ENCODE data around the gene DLEU7.

DLEU7 gene

DNA sequence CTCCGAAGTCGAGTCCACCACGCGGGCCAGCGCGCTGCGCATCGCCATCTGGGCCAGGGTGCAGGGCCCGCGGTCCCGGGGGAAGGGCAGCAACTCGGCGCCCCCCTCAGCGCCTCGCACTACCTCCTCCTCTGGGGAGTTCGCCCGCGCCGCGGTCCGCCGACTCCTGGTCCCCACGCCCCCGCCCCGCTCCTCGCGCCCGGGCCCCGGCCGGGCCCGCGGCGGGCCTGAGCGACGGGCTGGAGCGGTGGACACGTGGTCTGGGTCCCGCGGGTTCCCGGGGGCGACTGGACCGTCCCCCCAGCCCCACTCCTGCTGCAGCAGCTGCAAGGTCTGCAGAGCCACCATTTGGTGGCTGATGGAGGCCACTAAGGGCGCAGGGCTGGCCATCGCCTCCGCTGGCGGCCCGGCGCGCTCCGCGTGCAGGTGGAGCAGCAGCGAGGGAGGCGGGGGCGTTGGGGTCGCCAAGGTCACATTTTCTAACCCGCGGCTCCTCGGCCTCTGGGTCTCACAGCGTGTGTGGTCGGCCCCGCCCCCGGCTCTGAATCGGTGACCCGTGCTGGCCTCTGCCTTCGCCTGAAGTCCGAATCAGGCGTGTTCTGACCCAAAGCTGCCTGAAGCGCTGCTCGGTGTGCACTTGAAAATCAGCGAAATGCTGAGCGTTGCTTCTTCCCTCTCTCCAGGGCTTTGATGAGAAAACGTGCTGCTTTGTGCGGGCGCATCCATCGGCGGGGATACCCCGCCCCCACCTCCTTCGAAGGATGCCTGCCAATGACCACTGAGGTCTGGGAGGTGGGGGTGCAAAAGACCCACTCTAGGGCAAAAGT lies at the start of gene DLEU7:
Gene DLEU7, minus strand, starts transcription at position 436 of the 827 bp plus-strand sequence. Its CDS starts 46 bp downstream, at position 390.
- ChIA-PET CTCF (no interaction called here), POLR2A (no interaction called here)
- H3K9me3 ChIP-seq (ENCODE audit: control insufficient read depth, insufficient read depth, low read depth, low read length) = no peaks in the 10 kb centered on the region
- no peaks in the 10 kb centered on the region for H3K36me3 ChIP-seq (ENCODE audit: control insufficient read depth in 2 of 2, insufficient read depth in 1 of 2, low read length in 2 of 2)
- no peaks in the 10 kb centered on the region for H3K4me1 ChIP-seq (ENCODE audit: control insufficient read depth, insufficient read depth, low read length)
- H3K27ac ChIP-seq (ENCODE audit: extremely low read depth, low read depth, low read length) = no peak within 1 kb of the TSS
- no peak for TF ChIP-seq ZNF558 (tag by site-specific recombination; IDR thresholded peaks at IDR 0.05)
- H3K4me3 ChIP-seq (ENCODE audit: low read depth, low read length) = no peak within 1 kb of the TSS

GRCh38 chr13:50892210-50892944 lies 48.9 kb upstream of the DLEU7 start:
- Histone ChIP-seq H3K4me1 (ENCODE audit: control insufficient read depth, insufficient read depth, low read length) (no peaks in the 10 kb centered on the region), H3K9me3 (ENCODE audit: control insufficient read depth, insufficient read depth, low read depth, low read length) (no peaks in the 10 kb centered on the region), H3K4me3 (ENCODE audit: low read depth, low read length) (no peak overlapping the region), H3K36me3 (ENCODE audit: control insufficient read depth in 2 of 2, insufficient read depth in 1 of 2, low read length in 2 of 2) (no peaks in the 10 kb centered on the region), H3K27ac (ENCODE audit: extremely low read depth, low read depth, low read length) (no peak overlapping the region)
- TF ChIP-seq KLF10 (tag by site-specific recombination; IDR thresholded peaks at IDR 0.05) (no peak), ZNF148 (tag by site-specific recombination; IDR thresholded peaks at IDR 0.05; ENCODE audit: borderline replicate concordance) (no peak), KLF9 (tag by site-specific recombination; IDR thresholded peaks at IDR 0.05; ENCODE audit: low read depth) (no peak), SP2 (tag by site-specific recombination; IDR thresholded peaks at IDR 0.05) (no peak), ZNF280D (tag by site-specific recombination; IDR thresholded peaks at IDR 0.05) (no peak), AEBP2 (tag by site-specific recombination; IDR thresholded peaks at IDR 0.05; ENCODE audit: borderline replicate concordance) (no peak), YY2 (tag by site-specific recombination; IDR thresholded peaks at IDR 0.05) (no peak), ZNF18 (tag by site-specific recombination; IDR thresholded peaks at IDR 0.05) (no peak), ZFP3 (tag by site-specific recombination; IDR thresholded peaks at IDR 0.05; ENCODE audit: low read depth) (no peak), ZNF529 (tag by site-specific recombination; IDR thresholded peaks at IDR 0.05; ENCODE audit: insufficient replicate concordance) (no peak), ZNF19 (tag by site-specific recombination; IDR thresholded peaks at IDR 0.05; ENCODE audit: low read depth) (no peak), ZNF10 (tag by site-specific recombination; IDR thresholded peaks at IDR 0.05) (no peak), PRDM1 (tag by site-specific recombination; IDR thresholded peaks at IDR 0.05) (no peak), MEIS1 (CRISPR knock-in tag; IDR thresholded peaks at IDR 0.05; ENCODE audit: borderline replicate concordance) (no peak), ZFHX2 (tag by site-specific recombination; conservative IDR thresholded peaks at IDR 0.05) (no peak)
- TF ChIP-seq, protein P1, sequence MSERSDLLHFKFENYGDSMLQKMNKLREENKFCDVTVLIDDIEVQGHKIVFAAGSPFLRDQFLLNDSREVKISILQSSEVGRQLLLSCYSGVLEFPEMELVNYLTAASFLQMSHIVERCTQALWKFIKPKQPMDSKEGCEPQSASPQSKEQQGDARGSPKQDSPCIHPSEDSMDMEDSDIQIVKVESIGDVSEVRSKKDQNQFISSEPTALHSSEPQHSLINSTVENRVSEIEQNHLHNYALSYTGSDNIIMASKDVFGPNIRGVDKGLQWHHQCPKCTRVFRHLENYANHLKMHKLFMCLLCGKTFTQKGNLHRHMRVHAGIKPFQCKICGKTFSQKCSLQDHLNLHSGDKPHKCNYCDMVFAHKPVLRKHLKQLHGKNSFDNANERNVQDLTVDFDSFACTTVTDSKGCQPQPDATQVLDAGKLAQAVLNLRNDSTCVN (tag by site-specific recombination; optimal IDR thresholded peaks at IDR 0.05) = no peak
- TF ChIP-seq, protein P2, sequence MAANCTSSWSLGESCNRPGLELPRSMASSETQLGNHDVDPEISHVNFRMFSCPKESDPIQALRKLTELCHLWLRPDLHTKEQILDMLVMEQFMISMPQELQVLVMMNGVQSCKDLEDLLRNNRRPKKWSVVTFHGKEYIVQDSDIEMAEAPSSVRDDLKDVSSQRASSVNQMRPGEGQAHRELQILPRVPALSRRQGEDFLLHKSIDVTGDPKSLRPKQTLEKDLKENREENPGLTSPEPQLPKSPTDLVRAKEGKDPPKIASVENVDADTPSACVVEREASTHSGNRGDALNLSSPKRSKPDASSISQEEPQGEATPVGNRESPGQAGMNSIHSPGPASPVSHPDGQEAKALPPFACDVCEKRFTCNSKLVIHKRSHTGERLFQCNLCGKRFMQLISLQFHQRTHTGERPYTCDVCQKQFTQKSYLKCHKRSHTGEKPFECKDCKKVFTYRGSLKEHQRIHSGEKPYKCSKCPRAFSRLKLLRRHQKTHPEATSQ (tag by site-specific recombination; IDR thresholded peaks at IDR 0.05) = no peak
- TF ChIP-seq, protein P3, sequence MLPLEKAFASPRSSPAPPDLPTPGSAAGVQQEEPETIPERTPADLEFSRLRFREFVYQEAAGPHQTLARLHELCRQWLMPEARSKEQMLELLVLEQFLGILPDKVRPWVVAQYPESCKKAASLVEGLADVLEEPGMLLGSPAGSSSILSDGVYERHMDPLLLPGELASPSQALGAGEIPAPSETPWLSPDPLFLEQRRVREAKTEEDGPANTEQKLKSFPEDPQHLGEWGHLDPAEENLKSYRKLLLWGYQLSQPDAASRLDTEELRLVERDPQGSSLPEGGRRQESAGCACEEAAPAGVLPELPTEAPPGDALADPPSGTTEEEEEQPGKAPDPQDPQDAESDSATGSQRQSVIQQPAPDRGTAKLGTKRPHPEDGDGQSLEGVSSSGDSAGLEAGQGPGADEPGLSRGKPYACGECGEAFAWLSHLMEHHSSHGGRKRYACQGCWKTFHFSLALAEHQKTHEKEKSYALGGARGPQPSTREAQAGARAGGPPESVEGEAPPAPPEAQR (tag by site-specific recombination; IDR thresholded peaks at IDR 0.05) = no peak
- ChIA-PET CTCF (no interaction called here), POLR2A (no interaction called here)
